Ammon's horn (tissue), 1 donor: ENCODE results near the gene TXNDC5.

Experiments used
- DNase-seq: peaks from one replicate; pipeline ENCODE4 v3.0.0-alpha.2; 2016; ENCODE audit warnings: low spot score

Gene TXNDC5

GRCh38 chr6:7910654-7911344, at the start of gene TXNDC5:
Gene TXNDC5, minus strand, starts transcription at chr6:7910788. Its CDS starts 12 bp downstream, at chr6:7910776.
- DNase-seq, result peak; percentile 83

- no peak for DNase-seq
Observed at GRCh38 chr6:7960141-7960540, 49.6 kb upstream of the TXNDC5 start.

- no peak for DNase-seq
Observed at GRCh38 chr6:7959453-7959852, 48.9 kb upstream of the TXNDC5 start.

DNA sequence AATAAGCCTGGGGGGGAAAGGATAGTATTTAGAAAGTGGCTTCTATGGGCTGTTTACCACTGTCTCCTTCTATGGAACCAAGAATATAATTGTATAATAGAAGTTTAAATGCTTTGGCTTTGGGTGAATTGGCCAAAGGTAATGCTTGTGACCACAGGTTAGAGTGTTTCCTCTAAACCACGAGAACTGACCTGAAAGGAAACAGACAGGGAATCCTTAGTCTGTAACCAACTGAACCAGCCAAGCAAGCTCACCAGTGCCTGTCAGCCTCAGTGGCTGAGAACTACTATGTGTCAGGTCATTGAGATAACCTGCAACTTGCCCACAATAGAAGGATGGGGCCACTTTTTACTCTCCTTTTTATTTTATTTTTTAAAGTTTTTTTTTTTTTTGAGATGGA, 47.9 kb upstream of the TXNDC5 start:
- no peak for DNase-seq

- DNase-seq, result no peak
Observed at GRCh38 chr6:7956257-7956656, 45.7 kb upstream of the TXNDC5 start.

GRCh38 chr6:7954477-7955200, 44.1 kb upstream of the TXNDC5 start:
- no peak for DNase-seq

DNA sequence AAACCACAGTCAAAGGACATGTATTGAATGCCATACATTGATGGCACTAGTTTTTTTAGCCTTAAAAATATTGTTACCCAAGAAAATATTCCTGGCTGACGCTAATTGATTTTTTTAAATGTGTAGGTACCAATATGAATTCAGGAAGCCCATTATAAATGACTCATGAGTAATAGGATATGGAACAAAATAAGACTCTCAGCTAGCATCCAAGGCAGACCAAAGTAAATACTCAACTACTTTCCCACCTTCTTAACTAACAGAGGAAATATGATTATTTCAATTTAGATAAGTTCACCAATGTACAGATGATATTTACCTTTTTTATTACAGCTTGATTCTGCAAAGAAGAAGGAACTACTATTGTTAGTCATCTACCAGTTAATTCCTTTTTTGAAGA, 43.2 kb upstream of the TXNDC5 start:
- no peak for DNase-seq

GRCh38 chr6:7939864-7940228, 29.3 kb upstream of the TXNDC5 start:
- no peak for DNase-seq

- DNase-seq, result no peak
Observed at GRCh38 chr6:7939184-7939863, 28.7 kb upstream of the TXNDC5 start.

GRCh38 chr6:7938562-7939183, 28.1 kb upstream of the TXNDC5 start:
- DNase-seq, result no peak

GRCh38 chr6:7933794-7934193, 23.2 kb upstream of the TXNDC5 start:
- no peak for DNase-seq

DNA sequence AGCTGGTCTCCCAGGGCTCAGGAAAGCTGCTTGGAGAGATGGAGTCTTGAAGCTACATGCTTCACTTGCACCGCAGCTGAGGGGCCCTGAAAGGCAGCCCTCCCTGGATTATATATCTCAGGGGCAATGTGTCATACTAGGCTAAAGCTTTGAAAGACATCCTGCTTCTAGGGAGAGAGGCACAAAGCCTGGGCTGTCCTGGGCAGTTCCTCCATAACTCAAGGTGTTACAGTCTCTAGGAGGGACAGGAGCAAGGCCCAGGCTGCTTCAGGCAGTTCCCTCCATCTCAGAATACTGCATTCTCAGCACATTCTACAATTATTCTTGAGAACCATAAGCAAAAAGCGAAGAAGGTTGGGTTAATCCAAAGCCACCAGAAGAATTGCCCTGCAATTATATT, 22.0 kb upstream of the TXNDC5 start:
- no peak for DNase-seq

GRCh38 chr6:7924867-7925266, 14.3 kb upstream of the TXNDC5 start:
- no peak for DNase-seq

DNA sequence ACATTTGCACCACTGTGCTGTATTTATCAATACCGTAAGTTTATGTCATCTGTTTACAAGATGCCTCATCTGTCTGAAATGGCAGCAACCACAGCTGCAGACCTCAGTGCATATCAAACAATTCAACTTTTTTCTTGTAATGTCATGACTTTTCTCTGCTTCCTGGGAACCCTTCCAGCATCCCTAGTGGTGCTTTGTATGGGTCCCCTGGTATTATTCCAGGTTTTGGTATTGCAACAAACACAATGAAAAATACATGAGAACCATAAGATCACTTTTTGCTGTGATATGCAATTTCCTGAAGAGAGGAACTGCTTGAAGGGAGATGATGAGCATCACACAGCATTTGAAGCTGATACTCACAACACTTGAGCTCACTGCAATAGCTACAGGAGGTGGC, 12.0 kb upstream of the TXNDC5 start:
- DNase-seq, result no peak

GRCh38 chr6:7921632-7922092, 11.1 kb upstream of the TXNDC5 start:
- no peak for DNase-seq

DNA sequence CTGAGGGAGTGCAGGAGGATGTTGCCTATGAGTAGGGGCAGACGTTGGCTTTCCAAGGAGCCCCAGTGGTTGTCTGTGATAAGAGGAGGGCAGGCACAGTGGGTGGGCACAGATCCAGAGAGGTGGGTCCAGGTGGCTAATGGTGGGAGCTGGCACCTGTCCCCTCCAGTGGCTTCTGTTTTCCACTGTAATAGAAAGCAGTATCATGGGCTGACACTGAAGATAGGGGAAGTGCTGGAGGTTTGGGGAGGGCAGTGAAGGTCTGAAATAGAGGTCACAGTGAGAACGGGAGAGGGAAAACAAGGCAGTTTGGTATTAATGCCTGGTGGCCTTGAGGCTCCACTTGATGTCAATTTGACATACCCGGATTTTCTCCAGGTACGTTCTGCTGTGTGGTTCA, 10.5 kb upstream of the TXNDC5 start:
- no peak for DNase-seq

DNA sequence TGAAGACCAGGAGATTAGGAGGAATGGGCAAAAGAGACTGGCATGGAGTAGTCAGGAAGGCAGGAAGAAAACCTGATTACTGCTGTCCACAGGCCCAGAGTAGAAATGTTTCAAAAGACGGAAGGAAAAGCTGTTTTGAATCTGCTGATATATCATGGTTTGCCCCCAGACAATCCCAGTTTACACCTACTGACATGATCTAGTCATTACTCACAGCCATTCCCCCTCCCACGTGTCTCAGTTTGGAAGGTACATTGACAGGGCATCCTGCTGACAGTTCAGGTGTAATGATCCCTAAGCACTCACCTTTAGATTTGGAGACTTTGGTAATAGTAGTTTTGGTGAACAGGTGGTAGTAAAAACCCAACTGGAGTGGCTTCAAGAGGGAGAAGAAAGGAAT, 9.8 kb upstream of the TXNDC5 start:
- DNase-seq, result no peak

- no peak for DNase-seq
Observed at GRCh38 chr6:7919871-7920270, 9.3 kb upstream of the TXNDC5 start.

- DNase-seq, result no peak
Observed at GRCh38 chr6:7918403-7918802, 7.8 kb upstream of the TXNDC5 start.

DNA sequence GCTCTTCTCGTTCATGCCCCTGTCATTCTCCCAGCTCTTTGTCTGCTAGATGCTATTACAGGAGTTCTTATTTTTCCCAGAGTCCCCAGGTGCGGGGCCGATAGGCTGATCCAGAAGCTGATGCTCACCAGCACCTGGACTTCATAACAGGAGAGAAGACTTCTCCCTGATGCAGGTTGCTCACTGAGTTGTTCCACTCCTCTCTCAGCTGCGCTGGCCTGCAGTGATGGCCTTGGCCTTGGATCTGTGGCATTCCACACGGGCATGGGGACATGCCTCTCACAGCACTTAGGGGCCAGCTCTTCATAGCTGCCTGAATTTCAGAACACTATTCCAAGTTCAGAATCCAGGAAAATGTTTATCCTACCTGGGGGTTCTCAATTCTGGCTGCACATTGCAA, 7.1 kb upstream of the TXNDC5 start:
- no peak for DNase-seq

- DNase-seq, result no peak
Observed at GRCh38 chr6:7916959-7917358, 6.4 kb upstream of the TXNDC5 start.

DNA sequence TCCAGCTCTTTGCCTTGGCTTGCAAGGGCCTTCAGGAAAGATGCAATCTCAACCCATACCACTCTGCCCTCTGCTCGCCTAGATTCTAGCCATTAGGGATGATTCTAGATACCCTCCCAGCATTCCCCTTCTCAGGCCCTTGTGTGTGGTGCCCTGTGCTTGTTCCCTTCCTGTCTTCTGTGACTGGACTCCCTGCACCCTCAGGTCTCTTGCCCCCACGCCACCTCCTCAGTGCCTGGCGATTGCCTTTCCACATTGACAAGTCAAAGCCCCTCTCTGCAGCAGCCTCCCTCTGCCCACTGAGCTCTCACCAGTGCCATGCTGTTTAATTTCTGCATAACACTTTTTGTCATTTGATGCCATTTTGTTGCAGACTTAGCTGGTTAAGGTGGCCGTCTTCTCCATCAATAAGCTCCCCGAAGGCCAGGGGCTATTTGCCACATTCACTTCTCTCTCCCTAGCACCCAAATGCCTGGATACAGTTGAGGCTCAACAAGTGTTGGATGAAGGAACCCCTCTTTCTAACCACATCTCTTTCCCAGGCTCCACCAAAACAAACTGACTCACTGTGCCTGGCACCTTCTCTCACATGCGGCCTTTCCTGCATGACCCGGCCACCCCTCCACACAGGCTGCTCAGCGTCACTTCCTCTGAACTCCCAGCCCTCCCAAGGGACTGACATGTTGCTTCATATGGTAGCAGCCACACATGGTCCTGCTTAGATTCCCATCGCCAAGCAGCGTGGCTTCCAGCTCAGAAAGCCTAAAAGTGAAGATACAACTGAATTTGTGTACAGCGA, 4.6 kb upstream of the TXNDC5 start:
- no peak for DNase-seq
